Hematopoietic multipotent progenitor cell treated with erythropoietin and hydrocortisone succinate and interleukin-3 and kit ligand, for 4 days (in vitro differentiated cells): ENCODE data around the gene RTL9.

Experiments
- DNase-seq: peaks from one replicate; pipeline ENCODE4 v3.0.0-alpha.2; 2015

Gene RTL9

DNA sequence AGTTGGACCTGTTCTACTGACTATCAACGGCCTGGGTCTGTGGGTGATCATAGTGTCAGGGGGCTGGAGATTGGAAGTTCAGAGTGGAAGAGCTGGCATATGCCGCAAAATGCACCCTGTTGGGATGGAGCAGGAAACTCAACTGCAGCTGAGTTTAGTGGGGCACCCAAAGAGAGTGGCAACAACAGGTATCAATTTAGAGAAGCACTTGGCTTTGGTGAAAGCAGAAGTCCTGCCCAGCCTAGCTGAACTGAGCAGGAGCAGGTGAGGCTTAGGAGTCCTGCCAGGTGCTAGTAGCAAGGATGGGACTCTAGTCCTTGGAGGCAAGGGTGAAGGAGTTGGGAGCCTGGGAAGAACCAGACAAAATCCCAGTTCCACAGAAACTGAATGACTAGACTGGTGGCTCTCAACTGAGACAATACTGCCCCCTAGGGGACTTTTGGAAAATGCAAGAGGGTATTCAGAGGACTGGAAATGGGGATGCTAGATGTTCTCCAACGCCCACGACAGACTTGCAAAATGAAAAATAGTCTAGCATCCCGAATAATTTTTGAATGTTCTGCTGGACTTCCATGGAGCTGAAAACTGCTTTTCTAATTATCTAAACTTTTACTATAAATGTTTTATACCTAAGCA, 49.4 kb downstream of the RTL9 start:
- peak; percentile 77 for DNase-seq
